Thymus (tissue), 11 donors: ENCODE results near the gene ACE2. TPM values are rescaled to one million over a fixed set of nuclear protein-coding genes. Genes with fewer than 3 reads are reported as not detected.

Experiments
- DNase-seq, 9 donors: peaks; one replicate each; pipeline ENCODE4 v3.0.0-alpha.2; 2013; ENCODE audit warnings: low spot score in 9 of 9, low read depth in 6 of 9, missing footprints in 1 of 9
- H3K27ac ChIP-seq, 2 donors: one replicate each; pipeline ENCODE4 v1.5.1; 2013; ENCODE audit warnings: control low read depth in 1 of 2, low read depth in 1 of 2, low read length in 1 of 2, mild to moderate bottlenecking in 1 of 2, moderate library complexity in 1 of 2
- H3K27me3 ChIP-seq, 2 donors: one replicate each; pipeline ENCODE4 v1.5.1; 2013; ENCODE audit warnings: low read length in 1 of 2; ENCODE audit not compliant: control insufficient read depth in 2 of 2, insufficient read depth in 1 of 2
- H3K36me3 ChIP-seq, 2 donors: one replicate each; pipeline ENCODE4 v1.5.1; 2013; ENCODE audit warnings: low read length in 1 of 2, mild to moderate bottlenecking in 1 of 2, moderate library complexity in 1 of 2; ENCODE audit not compliant: control insufficient read depth in 2 of 2, insufficient read depth in 2 of 2
- H3K4me1 ChIP-seq, 2 donors: one replicate each; pipeline ENCODE4 v1.5.1; 2013; ENCODE audit warnings: low read length in 2 of 2; ENCODE audit not compliant: control insufficient read depth in 2 of 2, insufficient read depth in 2 of 2
- H3K4me3 ChIP-seq, 2 donors: one replicate each; pipeline ENCODE4 v1.5.1; 2013; ENCODE audit warnings: low read length in 2 of 2, control low read depth in 1 of 2, mild to moderate bottlenecking in 1 of 2
- H3K9me3 ChIP-seq, 2 donors: one replicate each; pipeline ENCODE4 v1.5.1; 2013; ENCODE audit warnings: low read length in 1 of 2, mild to moderate bottlenecking in 1 of 2; ENCODE audit not compliant: control insufficient read depth in 2 of 2, insufficient read depth in 1 of 2
- WGBS: extraction: QIAGEN DNeasy Blood & Tissue Kit; methylation state at CpG from one replicate; pipeline ENCODE4 v1.1.7; 2013; 5-methylcytosine and 5-hydroxymethylcytosine counted together
- polyA plus RNA-seq: library from polyadenylated mRNA; stranded (reverse); fragments of 200-250 nt; gene quantifications from one replicate; pipeline ENCODE4 v1.2.3, GENCODE V29; 2013
- total RNA-seq: library from RNA; stranded (reverse); fragments of 120-200 nt; gene quantifications from one replicate; pipeline ENCODE4 v1.2.4, GENCODE V29; 2013
- donor health status: healthy.

The ACE2 gene
- total and polyA plus RNA-seq, 2 donors: 0.38 to 1.4 TPM

GRCh38 chrX:15566244-15566643 is 34.5 kb downstream of the ACE2 start:
- Histone ChIP-seq H3K4me3 (no peak overlapping the region), H3K4me1 (no peaks in the 10 kb centered on the region), H3K36me3 (no peaks in the 10 kb centered on the region), H3K27ac (no peak overlapping the region), H3K27me3 (peaks cover 0 to 2% of the 10 kb centered on the region in 2 donors), H3K9me3 (no peaks in the 10 kb centered on the region)
- no peak for DNase-seq
- WGBS: 90% methylated on average over 1 of the region's 1 CpG

- 19% methylated on average over 5 of the region's 5 CpGs for WGBS
- H3K9me3 ChIP-seq: no peaks in the 10 kb centered on the region
- H3K36me3 ChIP-seq: no peaks in the 10 kb centered on the region
- no peak overlapping the region for H3K27ac ChIP-seq
- peak in 1 of 9 donors; percentile 24 for DNase-seq
- no peaks in the 10 kb centered on the region for H3K4me1 ChIP-seq
- peaks cover 0 to 2% of the 10 kb centered on the region in 2 donors for H3K27me3 ChIP-seq
- no peak overlapping the region for H3K4me3 ChIP-seq
These were observed 35.7 kb downstream of the ACE2 start for GRCh38 chrX:15564981-15565579.

GRCh38 chrX:15563056-15563455 is 37.7 kb downstream of the ACE2 start:
- no peak for DNase-seq
- Histone ChIP-seq H3K36me3 (no peaks in the 10 kb centered on the region), H3K27me3 (peaks cover 0 to 2% of the 10 kb centered on the region in 2 donors), H3K27ac (no peak overlapping the region), H3K9me3 (no peaks in the 10 kb centered on the region), H3K4me3 (no peak overlapping the region), H3K4me1 (no peaks in the 10 kb centered on the region)
- 91% methylated on average over 7 of the region's 7 CpGs for WGBS

- H3K4me1 ChIP-seq: no peaks in the 10 kb centered on the region
- no peaks in the 10 kb centered on the region for H3K9me3 ChIP-seq
- H3K27ac ChIP-seq: no peak overlapping the region
- no peak for DNase-seq
- H3K4me3 ChIP-seq: no peak overlapping the region
- 92% methylated on average over 3 of the region's 3 CpGs for WGBS
- no peaks in the 10 kb centered on the region for H3K36me3 ChIP-seq
- H3K27me3 ChIP-seq: peaks cover 0 to 2% of the 10 kb centered on the region in 2 donors
These were observed 39.8 kb downstream of the ACE2 start for GRCh38 chrX:15560924-15561323.

GRCh38 chrX:15559227-15559626 is 41.5 kb downstream of the ACE2 start:
- no peak for DNase-seq
- H3K4me1 ChIP-seq: no peaks in the 10 kb centered on the region
- WGBS: 95% methylated on average over 3 of the region's 3 CpGs
- no peaks in the 10 kb centered on the region for H3K9me3 ChIP-seq
- H3K27me3 ChIP-seq: no peaks in the 10 kb centered on the region
- H3K36me3 ChIP-seq: no peaks in the 10 kb centered on the region
- no peak overlapping the region for H3K4me3 ChIP-seq
- no peak overlapping the region for H3K27ac ChIP-seq

GRCh38 chrX:15549189-15550012 is 51.4 kb downstream of the ACE2 start:
- no peak overlapping the region for H3K27ac ChIP-seq
- DNase-seq: no peak
- peaks cover 0 to 4% of the 10 kb centered on the region in 2 donors for H3K27me3 ChIP-seq
- no peaks in the 10 kb centered on the region for H3K9me3 ChIP-seq
- no peaks in the 10 kb centered on the region for H3K4me1 ChIP-seq
- H3K4me3 ChIP-seq: no peak overlapping the region
- no peaks in the 10 kb centered on the region for H3K36me3 ChIP-seq
- WGBS: 95% methylated on average over 8 of the region's 8 CpGs

- Histone ChIP-seq H3K9me3 (no peaks in the 10 kb centered on the region), H3K4me3 (no peak overlapping the region), H3K4me1 (no peaks in the 10 kb centered on the region), H3K27ac (no peak overlapping the region), H3K27me3 (peaks cover 0 to 2% of the 10 kb centered on the region in 2 donors), H3K36me3 (no peaks in the 10 kb centered on the region)
- no peak for DNase-seq
- 95% methylated on average over 2 of the region's 2 CpGs for WGBS
These were observed 53.4 kb downstream of the ACE2 start for GRCh38 chrX:15547356-15547755.

GRCh38 chrX:15546745-15547144 is 54.0 kb downstream of the ACE2 start:
- Histone ChIP-seq H3K9me3 (no peaks in the 10 kb centered on the region), H3K4me1 (no peaks in the 10 kb centered on the region), H3K36me3 (no peaks in the 10 kb centered on the region), H3K4me3 (no peak overlapping the region), H3K27me3 (peaks cover 0 to 2% of the 10 kb centered on the region in 2 donors), H3K27ac (no peak overlapping the region)
- 79% methylated on average over 5 of the region's 5 CpGs for WGBS
- no peak for DNase-seq

- Histone ChIP-seq H3K36me3 (no peaks in the 10 kb centered on the region), H3K27ac (no peak overlapping the region), H3K4me3 (no peak overlapping the region), H3K9me3 (no peaks in the 10 kb centered on the region), H3K4me1 (no peaks in the 10 kb centered on the region), H3K27me3 (no peaks in the 10 kb centered on the region)
- WGBS: 91% methylated on average over 6 of the region's 6 CpGs
- DNase-seq: no peak
These were observed 70.4 kb downstream of the ACE2 start for GRCh38 chrX:15530318-15530717.
